HepG2 (cell line): ENCODE measurements around the gene VPS52. TPM values are rescaled to one million over a fixed set of nuclear protein-coding genes. Genes with fewer than 3 reads are reported as not detected.

Experiments used
- BRD4 ChIP-seq: sonication (generic); formaldehyde crosslinking; IDR thresholded peaks from 2 replicates; pipeline ENCODE4 v1.4.0; 2020; ENCODE audit warnings: missing genetic modification reagents
- E2F1 ChIP-seq: sonication (generic); formaldehyde crosslinking; IDR thresholded peaks from 2 replicates; pipeline ENCODE4 v1.5.0; 2020; ENCODE audit warnings: missing genetic modification reagents
- HNRNPLL ChIP-seq: fragments of 200-400 bp; formaldehyde crosslinking; IDR thresholded peaks from 2 replicates; pipeline ENCODE4 v1.6.1; 2017; ENCODE audit warnings: mild to moderate bottlenecking, low read depth, low read length; ENCODE audit not compliant: poor library complexity, severe bottlenecking
- JUNB ChIP-seq: sonication (generic); formaldehyde crosslinking; IDR thresholded peaks from 2 replicates; pipeline ENCODE4 v1.8.0; 2022; ENCODE audit warnings: missing genetic modification reagents, mild to moderate bottlenecking, borderline replicate concordance
- KDM5B ChIP-seq: sonication (generic); formaldehyde crosslinking; IDR thresholded peaks from 2 replicates; pipeline ENCODE4 v1.4.0; 2020; ENCODE audit warnings: missing genetic modification reagents, mild to moderate bottlenecking, borderline replicate concordance
- NR2F2 ChIP-seq: IDR thresholded peaks from 2 replicates; pipeline ENCODE4 v1.6.1; 2012; ENCODE audit warnings: low read depth, inconsistent platforms, borderline replicate concordance
- PCBP2 ChIP-seq: fragments of 200-400 bp; formaldehyde crosslinking; optimal IDR thresholded peaks from 2 replicates; pipeline ENCODE3; 2018; ENCODE audit warnings: low read length, low read depth; ENCODE audit not compliant: poor library complexity, severe bottlenecking
- SRSF9 ChIP-seq: fragments of 200-400 bp; formaldehyde crosslinking; IDR thresholded peaks from 2 replicates; pipeline ENCODE4 v1.6.1; 2018; ENCODE audit warnings: borderline replicate concordance, mild to moderate bottlenecking, low read depth, low read length; ENCODE audit not compliant: insufficient read depth, poor library complexity, severe bottlenecking
- ZBTB25 ChIP-seq: IDR thresholded peaks from 2 replicates; pipeline ENCODE4 v1.6.1; 2018; ENCODE audit warnings: missing genetic modification reagents
- ZFX ChIP-seq: sonication (generic); formaldehyde crosslinking; IDR thresholded peaks from 2 replicates; pipeline ENCODE4 v1.4.0; 2020; ENCODE audit warnings: mild to moderate bottlenecking, low read depth, missing genetic modification reagents, moderate library complexity
- ZNF121 ChIP-seq: sonication (generic); formaldehyde crosslinking; IDR thresholded peaks from 2 replicates; pipeline ENCODE4 v1.5.0; 2020; ENCODE audit warnings: mild to moderate bottlenecking, missing genetic modification reagents
- ZNF230 ChIP-seq: sonication (generic); formaldehyde crosslinking; IDR thresholded peaks from 2 replicates; pipeline ENCODE4 v1.4.0; 2020; ENCODE audit warnings: mild to moderate bottlenecking, missing genetic modification reagents
- ZNF512B ChIP-seq: sonication (generic); formaldehyde crosslinking; IDR thresholded peaks from 2 replicates; pipeline ENCODE4 v1.5.1; 2020; ENCODE audit warnings: missing genetic modification reagents, mild to moderate bottlenecking, borderline replicate concordance
- ZNF597 ChIP-seq: sonication (generic); formaldehyde crosslinking; IDR thresholded peaks from 2 replicates; pipeline ENCODE4 v1.5.0; 2020; ENCODE audit warnings: missing genetic modification reagents
- ZNF614 ChIP-seq: IDR thresholded peaks from 2 replicates; pipeline ENCODE4 v1.6.1; 2018; ENCODE audit warnings: missing biosample characterization, missing genetic modification reagents, inconsistent platforms, borderline replicate concordance
- ZNF781 ChIP-seq: sonication (generic); formaldehyde crosslinking; IDR thresholded peaks from 2 replicates; pipeline ENCODE4 v1.5.1; 2020; ENCODE audit warnings: borderline replicate concordance, mild to moderate bottlenecking, missing genetic modification reagents; ENCODE audit errors: not compliant biosample characterization
- ZSCAN20 ChIP-seq: sonication (generic); formaldehyde crosslinking; IDR thresholded peaks from 2 replicates; pipeline ENCODE4 v1.4.0; 2020; ENCODE audit warnings: missing genetic modification reagents, mild to moderate bottlenecking, borderline replicate concordance
- ZSCAN21 ChIP-seq: sonication (generic); formaldehyde crosslinking; IDR thresholded peaks from 2 replicates; pipeline ENCODE4 v1.8.0; 2022; ENCODE audit warnings: mild to moderate bottlenecking, missing genetic modification reagents, moderate library complexity, borderline replicate concordance
- ZSCAN29 ChIP-seq: sonication (generic); formaldehyde crosslinking; conservative IDR thresholded peaks from 2 replicates; pipeline ENCODE4 v1.4.0; 2020; ENCODE audit warnings: mild to moderate bottlenecking, missing genetic modification reagents
- polyA plus RNA-seq, 8 experiments: library from polyadenylated mRNA; depleted of rRNA in 3 of 8; stranded (reverse) in 7 of 8; unstranded in 1 of 8; fragments of >200 nt; fragmentation: Illumina TruSeq in 4 of 8; extraction: Trizol in 4 of 8; gene quantifications; 2 replicates each; pipeline versions ENCODE4 v1.2.1 to v1.2.3, GENCODE V29; 2011 to 2016; ENCODE audit warnings: low read depth in 4 of 8, missing spikeins in 1 of 8, mixed read lengths in 1 of 8; ENCODE audit not compliant: insufficient read depth in 1 of 8
- total RNA-seq, 5 experiments: library from RNA; depleted of rRNA; stranded (reverse); fragments of >200 nt; fragmentation: Illumina TruSeq; extraction: Trizol; gene quantifications; 2 replicates each; pipeline ENCODE4 v1.2.3, GENCODE V29; 2016; ENCODE audit warnings: low read depth in 1 of 5
- TF ChIP-seq, protein P1 (sequence below): sonication (generic); formaldehyde crosslinking; IDR thresholded peaks from 2 replicates; pipeline ENCODE4 v1.5.0; 2020; ENCODE audit warnings: missing genetic modification reagents
- TF ChIP-seq, protein P2 (sequence below): sonication (generic); formaldehyde crosslinking; IDR thresholded peaks from 2 replicates; pipeline ENCODE4 v1.9.0; 2021; ENCODE audit warnings: missing genetic modification reagents, borderline replicate concordance

The VPS52 gene
- total and polyA plus RNA-seq, 2 of the 13 experiments (the other 11 are each of a cell fraction or from before 2014, with no cell fraction given), result 48.9 to 85.5 TPM

DNA sequence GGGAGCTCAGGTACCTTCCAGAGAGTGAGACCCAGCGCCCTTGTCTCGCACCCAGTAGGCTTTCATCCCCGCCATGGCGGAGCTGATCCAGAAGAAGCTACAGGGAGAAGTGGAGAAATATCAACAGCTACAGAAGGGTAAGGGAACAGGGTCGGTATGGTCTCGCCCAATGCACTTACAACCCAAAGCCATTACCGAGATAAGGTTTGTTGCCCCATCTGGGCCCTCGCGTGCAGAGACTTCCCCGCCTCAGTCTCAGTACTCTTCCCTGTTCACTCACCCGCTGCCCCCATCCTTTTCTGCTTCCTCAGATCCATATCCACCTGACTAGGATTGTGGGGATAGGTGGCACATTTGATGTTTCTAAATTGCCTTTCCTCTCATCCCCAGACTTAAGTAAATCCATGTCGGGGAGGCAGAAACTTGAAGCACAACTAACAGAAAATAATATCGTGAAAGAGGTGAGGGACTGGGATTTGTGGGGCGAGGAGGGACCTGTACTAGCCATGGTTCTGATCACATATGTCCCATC lies 18.2 kb upstream of the VPS52 start (continued):
- TF ChIP-seq ZNF512B (CRISPR knock-in tag) (no peak), SRSF9 (no peak), ZNF614 (CRISPR knock-in tag) (no peak), ZNF781 (peak; percentile 38), NR2F2 (no peak), KDM5B (CRISPR knock-in tag) (peak; percentile 58; the same call in 1 of the 2 replicates), ZNF597 (CRISPR knock-in tag) (no peak), ZNF230 (CRISPR knock-in tag) (no peak), ZBTB25 (CRISPR knock-in tag) (no peak), HNRNPLL (no peak), ZSCAN20 (CRISPR knock-in tag) (no peak), E2F1 (CRISPR knock-in tag) (no peak), ZNF121 (no peak), ZSCAN21 (CRISPR knock-in tag) (no peak), BRD4 (CRISPR knock-in tag) (0 out of 2 replicates have a peak, but pooled peaks have one; percentile 42), ZFX (CRISPR knock-in tag) (no peak), ZSCAN29 (CRISPR knock-in tag) (no peak), PCBP2 (no peak), JUNB (CRISPR knock-in tag) (no peak)
- TF ChIP-seq, protein P1, sequence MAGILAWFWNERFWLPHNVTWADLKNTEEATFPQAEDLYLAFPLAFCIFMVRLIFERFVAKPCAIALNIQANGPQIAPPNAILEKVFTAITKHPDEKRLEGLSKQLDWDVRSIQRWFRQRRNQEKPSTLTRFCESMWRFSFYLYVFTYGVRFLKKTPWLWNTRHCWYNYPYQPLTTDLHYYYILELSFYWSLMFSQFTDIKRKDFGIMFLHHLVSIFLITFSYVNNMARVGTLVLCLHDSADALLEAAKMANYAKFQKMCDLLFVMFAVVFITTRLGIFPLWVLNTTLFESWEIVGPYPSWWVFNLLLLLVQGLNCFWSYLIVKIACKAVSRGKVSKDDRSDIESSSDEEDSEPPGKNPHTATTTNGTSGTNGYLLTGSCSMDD (CRISPR knock-in tag), result no peak
- TF ChIP-seq, protein P2, sequence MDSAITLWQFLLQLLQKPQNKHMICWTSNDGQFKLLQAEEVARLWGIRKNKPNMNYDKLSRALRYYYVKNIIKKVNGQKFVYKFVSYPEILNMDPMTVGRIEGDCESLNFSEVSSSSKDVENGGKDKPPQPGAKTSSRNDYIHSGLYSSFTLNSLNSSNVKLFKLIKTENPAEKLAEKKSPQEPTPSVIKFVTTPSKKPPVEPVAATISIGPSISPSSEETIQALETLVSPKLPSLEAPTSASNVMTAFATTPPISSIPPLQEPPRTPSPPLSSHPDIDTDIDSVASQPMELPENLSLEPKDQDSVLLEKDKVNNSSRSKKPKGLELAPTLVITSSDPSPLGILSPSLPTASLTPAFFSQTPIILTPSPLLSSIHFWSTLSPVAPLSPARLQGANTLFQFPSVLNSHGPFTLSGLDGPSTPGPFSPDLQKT (CRISPR knock-in tag), result no peak
